T follicular helper cell (primary cell): Measurements from ENCODE around the gene PNPLA2.

ENCODE experiments used
- DNase-seq: peaks from one replicate; pipeline ENCODE4 v3.0.0-alpha.2; 2020; ENCODE audit warnings: low read depth

PNPLA2 gene

GRCh38 chr11:797296-798092 lies 21.2 kb upstream of the PNPLA2 start:
- peak; percentile 70 for DNase-seq

- DNase-seq = peak; percentile 72
Measured at GRCh38 chr11:798093-798713, 20.5 kb upstream of the PNPLA2 start, which contains the start of gene SLC25A22. Gene SLC25A22 (minus strand): TSS chr11:798281. CDS start chr11:795006, 3,275 bp downstream.

- DNase-seq = no peak
Measured at GRCh38 chr11:799641-800316, 18.9 kb upstream of the PNPLA2 start.

- DNase-seq = no peak
Measured at GRCh38 chr11:800473-800872, 18.2 kb upstream of the PNPLA2 start.

- DNase-seq = no peak
Measured at GRCh38 chr11:801097-801780, 17.5 kb upstream of the PNPLA2 start.

GRCh38 chr11:802018-802617 lies 16.6 kb upstream of the PNPLA2 start:
- no peak for DNase-seq

GRCh38 chr11:802693-803466 lies 15.8 kb upstream of the PNPLA2 start:
- DNase-seq = no peak

- no peak for DNase-seq
Measured at GRCh38 chr11:803467-803742, 15.3 kb upstream of the PNPLA2 start.

GRCh38 chr11:803770-804598 lies 14.7 kb upstream of the PNPLA2 start:
- no peak for DNase-seq

- DNase-seq = no peak
Measured at GRCh38 chr11:804599-804964, 14.1 kb upstream of the PNPLA2 start.

- no peak for DNase-seq
Measured at GRCh38 chr11:808427-809286, 10.1 kb upstream of the PNPLA2 start.

GRCh38 chr11:809287-810039 lies 9.3 kb upstream of the PNPLA2 start, which contains the start of gene RPLP2:
Gene RPLP2 (plus strand): TSS chr11:809967. CDS start chr11:810235, 268 bp downstream.
- DNase-seq = peak; percentile 98

- no peak for DNase-seq
Measured at GRCh38 chr11:810040-810567, 8.6 kb upstream of the PNPLA2 start.

GRCh38 chr11:811446-812245 lies 7.1 kb upstream of the PNPLA2 start:
- DNase-seq = no peak

GRCh38 chr11:812390-812789 lies 6.3 kb upstream of the PNPLA2 start:
- no peak for DNase-seq

- no peak for DNase-seq
Measured at GRCh38 chr11:813072-813455, 5.7 kb upstream of the PNPLA2 start.

GRCh38 chr11:813456-814096 lies 5.1 kb upstream of the PNPLA2 start:
- no peak for DNase-seq
